GM21717 (cell line): ENCODE measurements around the gene MME.

ENCODE experiments used
- ATAC-seq: cut with Tn5 transposase; IDR thresholded peaks from one replicate; pipeline ENCODE4 v1.9.1; 2021; ENCODE audit warnings: mild to moderate bottlenecking, moderate library complexity; ENCODE audit not compliant: unreplicated experiment

MME gene

DNA sequence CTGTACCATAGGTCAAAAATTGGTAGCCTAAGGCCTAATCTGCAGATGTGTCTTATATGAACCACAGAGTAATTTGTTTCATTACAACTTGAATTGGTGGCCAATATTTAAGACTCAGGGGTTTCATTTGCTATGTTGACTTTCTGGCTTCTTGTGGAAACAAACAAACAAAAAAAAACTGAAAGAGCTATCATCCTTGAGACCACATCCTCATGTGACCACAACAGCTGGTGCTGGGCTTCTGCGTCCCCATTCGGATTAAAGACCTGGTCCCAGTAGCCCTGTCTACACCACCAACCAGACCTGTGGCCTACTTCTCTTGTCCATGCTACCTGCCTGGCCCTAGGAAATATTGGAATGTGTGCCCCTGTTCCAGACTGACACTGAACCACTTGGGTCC, 151.7 kb downstream of the MME start:
- ATAC-seq = no peak

DNA sequence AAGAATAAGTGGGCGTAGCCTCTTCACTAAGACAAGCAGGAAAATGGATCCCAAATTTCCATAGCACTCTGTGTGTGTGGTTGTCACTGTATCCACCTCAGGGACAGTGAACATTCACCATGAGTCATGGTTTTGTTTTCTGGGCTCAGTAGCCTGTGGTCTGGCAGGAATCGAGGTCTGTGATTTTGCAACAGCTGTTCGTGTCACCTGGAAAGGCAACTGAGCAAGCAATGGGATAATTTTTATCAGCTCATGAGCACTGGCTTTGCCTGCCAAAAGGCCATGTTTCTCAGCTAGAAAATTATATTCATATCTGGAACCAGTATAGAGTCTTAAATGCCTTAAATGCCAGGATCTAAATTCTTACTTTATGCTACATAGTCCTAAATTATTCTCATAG, 152.5 kb downstream of the MME start:
- no peak for ATAC-seq

DNA sequence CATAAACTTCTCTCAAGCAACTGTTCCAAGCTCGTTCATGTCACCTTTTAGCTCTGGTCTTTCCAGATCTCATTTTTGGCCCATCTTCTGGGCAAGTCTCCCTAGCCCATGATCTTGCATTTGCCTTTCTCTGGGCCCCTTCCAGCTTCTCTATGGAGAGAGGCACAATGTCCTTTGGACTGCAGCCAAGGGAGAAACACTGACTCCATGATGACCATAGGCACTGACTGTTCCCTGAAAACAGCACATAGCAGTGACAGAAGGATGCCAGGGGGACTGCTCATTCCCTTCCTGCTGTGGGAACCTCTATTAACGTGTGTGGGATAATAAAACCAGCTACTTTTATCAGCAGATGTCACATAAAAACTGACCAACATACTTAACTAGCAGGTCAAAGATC, 153.1 kb downstream of the MME start:
- no peak for ATAC-seq
